NT2/D1 (cell line): Measurements from ENCODE around the gene SDK2.

Source experiments
- YY1 ChIP-seq: IDR thresholded peaks from 2 replicates; pipeline ENCODE4 v1.6.1; 2011; ENCODE audit not compliant: insufficient read length, insufficient read depth
- ZNF274 ChIP-seq: IDR thresholded peaks from 2 replicates; pipeline ENCODE4 v1.6.1; 2011; ENCODE audit warnings: mild to moderate bottlenecking, low read depth, low read length

GRCh38 chr17:73686126-73686525 is 41.9 kb upstream of the SDK2 start:
- TF ChIP-seq YY1 (no peak), ZNF274 (no peak)
